GM12801 (cell line): ENCODE data around the gene GABARAPL1.

Source experiments
- TF ChIP-seq, protein P1 (sequence below): IDR thresholded peaks from one replicate; pipeline ENCODE4 v1.5.1; 2011; ENCODE audit warnings: control low read depth; ENCODE audit not compliant: insufficient read length; ENCODE audit errors: extremely low read depth

The GABARAPL1 gene

DNA sequence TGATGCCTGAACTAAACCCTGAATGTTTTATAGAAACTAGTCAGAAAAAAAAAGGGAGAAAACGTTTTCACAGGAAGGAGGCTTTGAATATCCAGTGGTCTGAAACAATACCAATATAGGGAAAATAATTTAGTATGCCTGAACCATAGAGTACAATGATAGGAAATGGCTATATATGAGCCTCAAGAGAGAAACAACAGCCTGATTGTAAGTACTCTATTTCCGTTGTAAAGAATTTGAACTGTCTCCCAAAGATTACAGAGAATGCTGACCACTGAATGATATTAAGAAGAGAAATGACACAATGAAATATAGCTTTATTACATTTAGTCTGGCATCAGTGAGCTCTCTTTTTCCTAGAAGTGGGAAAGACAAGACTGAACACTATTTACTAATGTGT is 5.5 kb upstream of the GABARAPL1 start:
- TF ChIP-seq, protein P1, sequence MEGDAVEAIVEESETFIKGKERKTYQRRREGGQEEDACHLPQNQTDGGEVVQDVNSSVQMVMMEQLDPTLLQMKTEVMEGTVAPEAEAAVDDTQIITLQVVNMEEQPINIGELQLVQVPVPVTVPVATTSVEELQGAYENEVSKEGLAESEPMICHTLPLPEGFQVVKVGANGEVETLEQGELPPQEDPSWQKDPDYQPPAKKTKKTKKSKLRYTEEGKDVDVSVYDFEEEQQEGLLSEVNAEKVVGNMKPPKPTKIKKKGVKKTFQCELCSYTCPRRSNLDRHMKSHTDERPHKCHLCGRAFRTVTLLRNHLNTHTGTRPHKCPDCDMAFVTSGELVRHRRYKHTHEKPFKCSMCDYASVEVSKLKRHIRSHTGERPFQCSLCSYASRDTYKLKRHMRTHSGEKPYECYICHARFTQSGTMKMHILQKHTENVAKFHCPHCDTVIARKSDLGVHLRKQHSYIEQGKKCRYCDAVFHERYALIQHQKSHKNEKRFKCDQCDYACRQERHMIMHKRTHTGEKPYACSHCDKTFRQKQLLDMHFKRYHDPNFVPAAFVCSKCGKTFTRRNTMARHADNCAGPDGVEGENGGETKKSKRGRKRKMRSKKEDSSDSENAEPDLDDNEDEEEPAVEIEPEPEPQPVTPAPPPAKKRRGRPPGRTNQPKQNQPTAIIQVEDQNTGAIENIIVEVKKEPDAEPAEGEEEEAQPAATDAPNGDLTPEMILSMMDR, result no peak

DNA sequence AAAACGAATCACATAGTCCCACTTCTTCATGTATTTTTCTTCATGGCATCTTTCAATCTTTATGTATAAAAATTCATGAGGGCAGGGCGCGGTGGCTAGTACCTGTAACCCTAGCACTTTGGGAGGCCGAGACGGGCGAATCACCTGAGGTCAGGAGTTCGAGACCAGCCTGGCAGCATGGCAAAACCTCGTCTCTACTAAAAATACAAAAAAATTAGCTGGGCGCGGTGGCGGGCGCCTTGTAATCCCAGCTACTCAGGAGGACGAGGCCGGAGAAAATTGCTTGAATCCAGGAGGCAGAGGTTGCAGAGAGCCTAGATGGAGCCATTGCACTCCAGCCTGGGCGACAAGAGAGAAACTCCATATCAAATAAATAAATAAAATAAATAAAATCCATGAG is 2.5 kb upstream of the GABARAPL1 start:
- TF ChIP-seq, protein P1, result no peak

DNA sequence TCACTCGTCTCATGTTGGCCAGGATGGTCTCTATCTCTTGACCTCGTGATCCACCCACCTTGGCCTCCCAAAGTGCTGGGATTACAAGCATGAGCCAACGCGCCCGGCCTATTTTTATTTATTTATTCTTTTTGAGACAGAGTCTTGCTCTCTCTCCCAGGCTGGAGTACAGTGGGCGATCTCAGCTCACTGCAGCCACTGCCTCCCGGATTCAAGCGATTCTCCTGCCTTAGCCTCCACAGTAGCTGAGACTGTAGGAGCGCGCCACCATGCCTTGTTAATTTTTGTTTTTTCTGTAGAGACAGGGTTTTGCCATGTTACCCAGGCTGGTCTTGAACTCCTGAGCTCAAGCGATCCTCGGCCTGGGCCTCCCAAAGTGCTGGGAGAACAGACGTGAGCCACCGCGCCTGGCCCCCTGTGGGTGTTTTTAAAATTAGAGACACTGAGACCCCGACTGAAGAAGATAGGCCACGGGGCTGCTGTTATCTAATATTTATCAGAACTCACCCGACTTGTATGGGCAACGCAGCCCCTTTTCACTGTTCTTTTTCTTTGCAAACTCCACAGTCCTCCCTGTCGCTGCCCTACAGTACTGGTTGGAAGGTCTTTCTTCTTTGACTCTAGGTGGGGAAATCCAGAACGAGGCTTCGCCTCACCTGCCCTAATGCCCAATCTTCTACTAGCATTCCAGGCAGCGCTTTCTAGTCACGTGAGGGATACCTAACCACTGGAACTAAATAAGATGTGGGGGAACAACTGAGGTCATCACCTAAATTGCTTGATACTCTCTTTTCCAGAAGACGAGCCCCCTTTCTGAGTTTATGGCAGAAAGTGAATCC is 1.4 kb upstream of the GABARAPL1 start:
- TF ChIP-seq, protein P1, result no peak

DNA sequence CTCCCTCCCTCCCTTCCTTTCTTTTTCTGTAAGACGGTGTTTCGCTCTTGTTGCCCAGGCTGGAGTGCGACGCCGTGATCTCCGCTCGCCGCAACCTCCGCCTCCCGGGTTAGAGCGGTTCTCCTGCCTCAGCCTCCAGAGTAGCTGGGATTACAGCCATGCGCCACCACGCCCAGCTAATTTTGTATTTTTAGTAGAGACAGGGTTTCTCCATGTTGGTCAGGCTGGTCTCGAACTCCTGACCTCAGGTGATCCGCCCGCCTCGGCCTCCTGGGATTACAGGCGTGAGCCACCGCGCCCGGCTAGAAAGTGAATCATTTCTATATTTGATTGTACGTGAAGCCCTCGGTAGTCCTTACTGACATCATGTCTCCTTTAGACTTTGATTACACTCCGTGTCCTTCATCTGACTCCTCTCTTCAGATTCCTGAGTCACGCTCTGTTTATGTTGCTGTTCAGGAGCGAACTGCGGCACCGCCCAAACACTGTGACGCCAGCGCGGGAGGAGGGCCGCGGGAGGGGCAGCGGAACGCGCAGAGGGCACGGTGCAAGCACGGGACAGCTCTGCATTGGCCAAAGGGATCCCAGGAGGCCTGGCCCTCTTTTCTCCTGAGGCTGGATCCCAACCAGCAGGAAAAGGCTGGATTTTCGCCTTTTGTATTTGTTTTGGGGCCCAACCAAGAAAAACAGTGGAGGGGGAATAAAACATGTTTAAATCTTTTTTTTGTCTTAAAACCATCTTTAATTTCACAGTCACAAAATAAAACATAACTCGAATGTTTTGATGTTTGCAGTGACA is 538 bp upstream of the GABARAPL1 start:
- TF ChIP-seq, protein P1, result no peak

DNA sequence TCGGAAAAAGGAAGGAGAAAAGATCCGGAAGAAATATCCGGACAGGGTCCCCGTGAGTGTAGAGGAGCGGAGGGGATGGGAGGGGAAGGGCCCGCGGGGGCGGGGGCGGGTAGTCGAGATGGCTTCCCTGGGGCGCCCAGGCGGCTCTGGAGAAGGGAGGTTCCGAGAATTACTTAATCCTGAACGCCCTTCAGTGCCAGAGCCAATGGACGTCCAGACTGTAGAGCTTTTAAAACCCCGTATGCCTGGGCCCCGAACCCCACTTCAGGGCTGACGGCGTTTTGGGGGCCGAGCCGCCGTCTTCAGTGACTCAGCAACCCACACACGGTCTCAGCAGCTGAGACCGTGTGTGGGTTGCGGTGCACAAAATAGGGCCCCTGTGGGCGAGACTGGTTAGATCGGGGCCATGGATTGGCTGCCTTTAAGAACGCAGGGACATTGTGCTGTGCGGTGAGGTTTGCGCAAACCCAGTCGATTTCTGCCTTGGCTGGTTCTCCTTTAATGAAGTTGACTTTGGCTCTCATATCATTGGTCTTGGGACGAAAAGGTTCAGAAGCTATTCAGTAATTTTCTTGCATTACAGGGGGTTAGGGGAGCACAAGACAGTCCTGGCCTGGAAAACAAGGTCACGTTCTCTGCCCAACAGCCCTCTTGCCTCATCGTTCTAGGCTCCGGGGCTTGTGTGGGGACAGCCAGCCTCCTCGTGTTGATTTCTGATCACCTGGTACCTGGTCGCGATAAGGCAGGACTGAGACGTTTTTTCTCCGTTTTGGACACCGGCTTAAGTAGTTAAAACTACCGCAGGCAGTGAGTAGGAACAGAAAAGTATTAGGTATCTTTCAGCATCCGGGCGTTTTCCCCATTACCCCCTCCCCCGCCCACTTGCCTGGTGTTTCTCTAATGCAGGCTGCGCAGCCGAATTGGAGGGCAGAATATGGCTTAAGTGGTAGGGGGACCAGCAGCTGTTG is 775 bp downstream of the GABARAPL1 start:
- TF ChIP-seq, protein P1, result no peak

DNA sequence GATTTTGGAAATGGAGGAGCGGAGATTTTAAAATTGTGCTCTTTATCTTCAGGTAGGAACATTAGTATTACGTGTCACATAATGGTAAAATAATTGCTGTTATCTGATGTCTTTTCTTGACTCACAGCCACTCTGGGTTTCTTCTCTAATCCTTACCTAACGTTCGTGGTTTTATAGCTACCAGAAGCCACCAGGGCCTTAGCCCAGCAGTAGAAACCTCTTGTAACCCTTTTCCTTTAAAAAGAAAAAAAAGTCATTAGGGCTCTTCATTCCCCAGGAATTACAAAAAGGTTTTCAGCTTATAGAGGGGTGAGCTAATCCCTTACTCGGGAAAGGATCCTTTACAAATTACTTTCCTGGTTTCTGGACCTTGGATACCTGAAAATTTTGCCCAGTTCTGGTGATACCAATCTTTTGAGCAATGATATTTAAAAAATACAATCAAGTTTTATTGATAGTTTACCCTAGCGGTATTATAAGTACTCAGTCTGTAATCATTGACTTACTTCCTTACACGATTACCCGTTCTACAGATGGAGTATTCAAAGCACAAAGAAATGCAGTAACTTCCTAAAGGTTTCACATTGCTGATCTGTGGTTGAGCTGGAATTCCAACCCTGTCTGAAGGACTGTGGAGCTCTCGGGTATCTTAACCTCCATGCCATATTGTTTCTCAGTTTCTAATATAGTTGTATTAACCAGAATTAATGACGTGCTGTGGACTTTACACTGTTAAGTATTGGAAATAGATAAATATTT is 1.6 kb downstream of the GABARAPL1 start:
- TF ChIP-seq, protein P1, result no peak
